Dermis microvascular lymphatic vessel endothelial cell (primary cell): ENCODE data around the gene CALHM5. TPM values are rescaled to one million over a fixed set of nuclear protein-coding genes. Genes with fewer than 3 reads are reported as not detected.

ENCODE experiments used
- total RNA-seq: library from RNA; depleted of rRNA; stranded (reverse); fragments of >200 nt; gene quantifications from 2 replicates; pipeline ENCODE4 v1.2.1, GENCODE V29; 2014

CALHM5 gene
- total RNA-seq, 1 donor from 2014 or later: 0.64 TPM

Other genes starting within 250 kb of the CALHM5 start
- 54.9 and 65.7 TPM in 2 replicates for gene TSPYL1, start 231.7 kb upstream of the CALHM5 start, total RNA-seq
- gene DSE, start 140.7 kb upstream of the CALHM5 start, total RNA-seq: 6.8 and 9.4 TPM in 2 replicates
- 0.90 and 1.0 TPM in 2 replicates for gene CALHM6, start 50.3 kb upstream of the CALHM5 start, total RNA-seq
- gene TRAPPC3L, start 34.0 kb downstream of the CALHM5 start, total RNA-seq: under 0.01 and 0.25 TPM in 2 replicates
- 0.13 TPM in 1 of 2 replicates, not detected in the other for gene CALHM4, start 42.1 kb downstream of the CALHM5 start, total RNA-seq
- 17.1 and 17.2 TPM in 2 replicates for gene RWDD1, start 59.9 kb downstream of the CALHM5 start, total RNA-seq
- gene RSPH4A, start 104.8 kb downstream of the CALHM5 start, total RNA-seq: 0.51 and 0.89 TPM in 2 replicates
- gene ZUP1, start 157.1 kb downstream of the CALHM5 start, total RNA-seq: 16.2 and 22.8 TPM in 2 replicates
- gene KPNA5, start 169.6 kb downstream of the CALHM5 start, total RNA-seq: 6.9 and 9.9 TPM in 2 replicates